GM12875 (cell line): ENCODE measurements around the gene ERGIC1.

Experiments
- H3K4me3 ChIP-seq: one replicate; pipeline ENCODE4 v1.5.1; 2011; ENCODE audit warnings: low read depth, low read length, control low read depth
- CTCF ChIP-seq: IDR thresholded peaks from 2 replicates; pipeline ENCODE4 v1.5.1; 2011; ENCODE audit warnings: low read depth, mild to moderate bottlenecking, control low read depth, inconsistent platforms, low read length, moderate library complexity, borderline replicate concordance; ENCODE audit not compliant: insufficient read depth

Gene ERGIC1

GRCh38 chr5:172815631-172816030 is 18.4 kb upstream of the ERGIC1 start:
- H3K4me3 ChIP-seq = no peak overlapping the region
- TF ChIP-seq CTCF = no peak

- H3K4me3 ChIP-seq = no peak overlapping the region
- no peak for TF ChIP-seq CTCF
These were observed 17.0 kb upstream of the ERGIC1 start for GRCh38 chr5:172816925-172817562.

GRCh38 chr5:172817664-172818063 is 16.4 kb upstream of the ERGIC1 start:
- TF ChIP-seq CTCF = no peak
- H3K4me3 ChIP-seq = no peak overlapping the region

- TF ChIP-seq CTCF = no peak
- no peak overlapping the region for H3K4me3 ChIP-seq
These were observed 16.0 kb upstream of the ERGIC1 start for GRCh38 chr5:172818081-172818480.

- no peak for TF ChIP-seq CTCF
- H3K4me3 ChIP-seq = no peak overlapping the region
These were observed 14.5 kb upstream of the ERGIC1 start for GRCh38 chr5:172819569-172819968.

GRCh38 chr5:172820046-172820767 is 13.8 kb upstream of the ERGIC1 start:
- no peak for TF ChIP-seq CTCF
- H3K4me3 ChIP-seq = no peak overlapping the region
